ENCODE measurements around the gene RNU1-3.
"Not testable (repeated sequence)": the region's sequence is repeated elsewhere in the genome, so short reads cannot be mapped to it uniquely, and the experiment has no call there.

Gene RNU1-3

GRCh38 chr1:16666502-16667413, at the start of gene RNU1-3:
TSS of gene RNU1-3 (minus strand) at chr1:16666948.
- not testable (repeated sequence) for H3K4me3 ChIP-seq (ENCODE audit: low read depth, low read length); DNase-seq (ENCODE audit: low read depth)

GRCh38 chr1:16713480-16713879, 46.7 kb upstream of the RNU1-3 start:
- not testable (repeated sequence) for H3K4me3 ChIP-seq (ENCODE audit: low read depth, low read length)

GRCh38 chr1:16712984-16713383, 46.2 kb upstream of the RNU1-3 start:
- H3K4me3 ChIP-seq (ENCODE audit: low read depth, low read length); DNase-seq (ENCODE audit: low read depth): not testable (repeated sequence)

More at GRCh38 chr1:16713480-16713879, 46.7 kb upstream of the RNU1-3 start:
- DNase-seq (ENCODE audit: low read depth): not testable (repeated sequence)

DNA sequence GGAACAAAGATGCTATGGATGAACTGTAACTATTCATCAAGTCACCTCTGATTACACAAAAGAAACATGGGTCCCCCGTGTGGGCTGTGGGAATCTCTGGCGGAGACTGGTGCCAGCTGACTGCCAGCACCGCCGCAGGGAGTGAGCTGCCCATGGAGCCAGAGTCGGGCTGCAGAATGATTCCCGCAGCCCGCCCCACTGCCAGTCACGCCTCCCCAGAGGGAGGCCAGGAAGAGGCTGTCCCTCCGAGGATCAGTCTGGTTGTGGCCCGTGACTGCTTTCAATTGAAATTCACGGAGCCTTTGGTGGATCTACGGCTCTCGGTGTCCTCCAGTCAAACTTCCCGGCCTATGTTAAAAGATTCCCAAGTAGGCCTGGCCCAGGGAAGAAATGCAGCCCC, 45.8 kb upstream of the RNU1-3 start:
- H3K4me3 ChIP-seq (ENCODE audit: low read depth, low read length); DNase-seq (ENCODE audit: low read depth): not testable (repeated sequence)

DNA sequence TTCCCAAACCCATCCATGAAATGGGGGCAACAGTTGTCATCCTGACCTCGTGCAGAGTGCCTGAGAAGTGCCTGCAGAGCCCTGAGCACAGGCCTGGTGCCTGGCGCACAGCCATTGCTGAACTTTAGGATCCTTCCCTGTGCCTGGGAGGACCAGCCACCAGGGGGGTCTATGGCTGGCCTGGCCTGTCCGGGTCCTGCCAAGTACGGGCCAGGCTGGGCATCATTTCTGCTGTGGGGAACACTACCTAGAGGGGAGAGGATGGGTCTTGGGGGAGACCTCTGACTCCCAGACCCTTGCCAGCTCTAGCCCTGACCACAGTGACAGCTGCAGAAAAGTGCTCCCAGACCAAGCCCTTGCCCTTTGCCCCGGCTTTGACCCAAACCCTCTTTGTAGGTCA, 45.4 kb upstream of the RNU1-3 start:
- not testable (repeated sequence) for DNase-seq (ENCODE audit: low read depth); H3K4me3 ChIP-seq (ENCODE audit: low read depth, low read length)

DNA sequence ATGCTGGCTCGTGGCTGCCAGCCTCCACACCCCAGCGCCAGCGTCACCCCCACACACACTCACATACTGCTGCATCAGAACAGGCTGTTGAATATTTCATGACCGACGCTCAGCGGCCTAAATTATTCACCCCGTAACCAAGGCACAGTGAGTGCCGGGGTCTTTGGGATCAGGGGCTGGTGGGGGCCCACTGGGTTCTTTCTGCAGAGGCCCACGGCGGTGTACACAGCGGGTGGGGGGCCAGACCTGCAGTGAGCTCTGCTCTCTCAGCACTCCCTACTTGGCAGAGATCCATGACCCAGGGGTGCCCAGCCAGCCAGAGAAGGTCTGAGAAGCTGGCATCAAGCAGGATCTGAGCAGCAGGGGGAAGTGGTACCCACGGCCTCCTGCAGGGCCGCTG, 43.9 kb upstream of the RNU1-3 start:
- not testable (repeated sequence) for H3K4me3 ChIP-seq (ENCODE audit: low read depth, low read length); DNase-seq (ENCODE audit: low read depth)

GRCh38 chr1:16709659-16710087, 42.9 kb upstream of the RNU1-3 start:
- TF ChIP-seq CTCF (IDR thresholded peaks at IDR 0.05; ENCODE audit: low read depth, low read length): peak; percentile 30
- not testable (repeated sequence) for DNase-seq (ENCODE audit: low read depth); H3K4me3 ChIP-seq (ENCODE audit: low read depth, low read length)

- not testable (repeated sequence) for DNase-seq (ENCODE audit: low read depth); H3K4me3 ChIP-seq (ENCODE audit: low read depth, low read length)
Observed at GRCh38 chr1:16708704-16709103, 42.0 kb upstream of the RNU1-3 start.

DNA sequence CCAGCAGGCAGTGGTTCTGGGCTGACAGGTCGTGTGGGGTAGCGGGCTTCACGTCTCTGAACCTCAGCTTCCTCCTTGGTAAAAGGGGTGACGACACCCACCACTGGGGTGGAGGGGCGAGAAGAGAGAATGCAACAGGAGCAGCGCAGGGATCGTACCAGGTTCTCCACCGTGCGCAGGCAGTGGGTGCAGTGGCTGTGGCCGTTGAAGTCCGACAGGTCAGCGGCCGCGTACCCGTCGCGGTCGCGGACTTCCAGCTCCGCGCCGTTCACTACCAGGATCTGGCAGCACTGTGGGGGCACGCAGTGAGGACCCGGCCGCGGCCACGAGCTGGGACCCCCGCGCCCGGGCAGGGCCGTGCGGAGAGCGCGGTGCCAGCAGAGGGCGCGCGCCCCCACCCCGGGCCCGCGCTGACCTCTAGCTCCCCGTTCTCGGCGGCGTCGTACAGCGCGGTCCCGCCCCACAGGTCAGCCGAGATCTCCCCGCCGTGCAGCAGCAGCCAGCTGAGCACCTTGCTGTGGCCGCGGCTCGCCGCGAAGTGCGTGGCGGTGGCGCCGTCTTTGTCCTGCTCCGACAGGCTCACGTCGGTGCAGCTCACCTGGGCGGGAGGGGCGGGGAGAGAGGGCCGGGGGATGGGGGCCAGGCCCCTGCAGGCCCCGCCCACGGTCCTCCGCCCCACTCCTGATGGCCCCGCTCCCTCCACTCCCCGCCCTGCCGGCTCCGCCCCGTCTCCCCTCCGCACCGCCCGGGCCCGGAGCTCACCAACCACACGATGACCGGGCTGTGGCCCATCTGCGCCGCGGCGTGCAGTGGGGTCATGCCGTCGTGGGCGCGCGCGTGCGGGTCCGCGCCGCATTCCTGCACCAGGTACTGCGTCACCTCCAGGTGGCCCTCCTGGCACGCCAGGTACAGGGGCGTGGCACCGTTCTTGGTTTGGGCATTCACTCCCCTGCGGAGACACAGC, 40.7 kb upstream of the RNU1-3 start:
- DNase-seq (ENCODE audit: low read depth); H3K4me3 ChIP-seq (ENCODE audit: low read depth, low read length): not testable (repeated sequence)

GRCh38 chr1:16706302-16706701, 39.6 kb upstream of the RNU1-3 start:
- not testable (repeated sequence) for DNase-seq (ENCODE audit: low read depth); H3K4me3 ChIP-seq (ENCODE audit: low read depth, low read length)

DNA sequence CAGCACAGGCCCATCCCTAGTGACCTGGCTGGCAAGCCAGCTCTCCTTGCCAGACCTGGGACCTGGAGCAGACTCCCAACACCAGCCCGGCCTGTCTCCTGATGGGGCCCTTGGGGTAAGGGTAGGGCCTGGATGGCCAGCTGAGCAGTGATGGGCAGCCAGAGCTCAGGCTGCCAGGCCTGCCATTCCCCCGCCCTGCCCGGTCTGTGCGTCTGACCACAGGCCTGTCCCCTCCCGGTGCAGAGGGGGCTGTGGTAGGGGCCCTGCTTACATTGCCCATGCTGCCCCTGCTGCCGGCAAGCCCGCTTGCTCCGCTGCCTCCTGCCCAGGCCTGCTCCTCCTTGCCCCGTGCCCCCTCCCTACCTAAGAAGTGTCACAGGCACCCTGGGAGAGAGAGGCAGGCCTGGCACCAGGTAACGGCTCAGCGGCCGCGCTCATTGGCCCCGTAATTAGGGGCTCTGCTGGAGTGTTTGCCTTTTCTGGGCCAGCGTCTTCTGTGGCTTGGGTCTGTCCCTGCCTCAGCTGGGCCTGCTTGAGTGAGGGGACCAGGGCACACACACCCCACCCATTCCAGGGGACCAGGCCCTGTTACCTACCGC, 37.9 kb upstream of the RNU1-3 start:
- not testable (repeated sequence) for DNase-seq (ENCODE audit: low read depth); H3K4me3 ChIP-seq (ENCODE audit: low read depth, low read length)

DNA sequence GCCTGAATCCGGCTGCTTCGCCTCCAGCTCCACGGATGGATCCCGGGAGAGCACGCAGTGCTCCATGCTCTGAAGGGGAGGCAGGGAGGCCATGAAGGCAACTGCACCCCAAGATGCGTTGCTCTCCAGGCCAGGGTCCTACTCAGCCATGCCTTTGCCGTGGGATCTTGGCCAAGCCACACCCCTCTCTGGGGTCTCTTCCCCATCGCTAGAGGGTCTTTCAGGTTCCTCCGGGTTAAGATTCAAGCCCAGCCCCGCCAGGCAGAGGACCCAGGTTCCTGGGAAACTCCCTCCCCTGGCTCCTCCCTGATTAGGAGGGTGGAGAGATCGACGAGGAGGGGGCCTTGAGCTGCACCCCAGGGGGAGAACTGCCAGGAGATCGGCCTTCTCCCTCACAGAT, 37.3 kb upstream of the RNU1-3 start:
- not testable (repeated sequence) for DNase-seq (ENCODE audit: low read depth)

GRCh38 chr1:16703602-16704001, 36.9 kb upstream of the RNU1-3 start:
- not testable (repeated sequence) for H3K4me3 ChIP-seq (ENCODE audit: low read depth, low read length); DNase-seq (ENCODE audit: low read depth)

More for the DNA sequence above, 37.3 kb upstream of the RNU1-3 start:
- not testable (repeated sequence) for H3K4me3 ChIP-seq (ENCODE audit: low read depth, low read length)

DNA sequence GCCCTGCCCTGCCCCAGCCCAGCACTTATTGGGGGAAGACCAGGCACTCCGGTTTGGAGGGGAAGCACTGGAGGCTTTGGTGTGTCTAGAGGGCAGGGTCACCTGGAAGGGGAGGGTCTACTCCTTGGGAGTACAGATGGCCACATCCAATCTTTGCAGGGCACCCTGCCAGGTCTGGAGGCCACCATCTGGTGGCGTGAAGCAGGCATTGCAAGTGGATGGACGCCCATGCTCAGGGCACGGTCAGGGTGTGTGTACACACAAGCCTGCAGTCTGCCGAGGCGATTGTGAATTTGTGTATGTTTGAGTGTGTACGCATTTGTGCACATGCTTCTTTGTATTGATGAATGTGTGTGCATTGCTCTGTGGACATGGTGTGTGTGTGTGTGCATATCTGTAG, 36.4 kb upstream of the RNU1-3 start:
- not testable (repeated sequence) for H3K4me3 ChIP-seq (ENCODE audit: low read depth, low read length); DNase-seq (ENCODE audit: low read depth)

DNA sequence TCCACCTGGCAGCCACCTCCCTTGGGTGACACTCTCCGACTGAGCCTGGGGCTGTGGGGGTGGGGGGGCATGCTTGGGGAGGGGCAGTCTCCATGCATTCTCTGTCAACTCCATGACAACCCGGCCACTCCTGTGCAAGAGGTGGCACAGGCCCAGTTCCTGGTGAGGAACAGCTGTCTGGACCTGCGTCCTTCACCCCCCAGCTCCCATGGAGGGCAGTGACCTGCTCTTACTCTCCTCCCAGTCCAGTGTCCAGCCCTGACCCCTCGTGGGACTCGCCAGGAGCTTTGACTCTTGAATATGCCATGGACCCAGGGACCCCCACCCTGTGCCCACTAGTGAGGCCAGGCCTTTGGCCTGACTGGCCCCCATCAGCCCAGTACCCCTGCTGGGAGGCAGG, 35.5 kb upstream of the RNU1-3 start:
- H3K4me3 ChIP-seq (ENCODE audit: low read depth, low read length); DNase-seq (ENCODE audit: low read depth): not testable (repeated sequence)

DNA sequence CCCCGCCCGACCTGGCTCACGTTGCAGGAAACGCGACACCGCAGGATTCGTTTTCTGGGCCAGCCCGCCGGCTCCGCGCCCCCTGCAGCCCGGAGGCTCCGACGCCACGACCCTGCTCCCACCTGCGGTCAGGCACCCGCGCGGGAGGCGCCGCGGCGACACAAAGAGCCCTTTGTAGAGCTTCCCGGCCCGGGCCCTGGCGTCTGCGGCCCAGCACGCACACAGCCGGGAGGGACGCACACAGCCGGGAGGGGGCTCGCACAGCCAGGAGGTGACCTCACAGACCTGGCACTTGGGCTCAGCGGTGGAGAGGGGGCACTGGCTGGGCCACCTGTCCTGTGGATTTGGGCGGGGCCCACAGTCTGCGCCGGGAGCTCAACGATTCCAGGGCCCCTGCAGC, 34.4 kb upstream of the RNU1-3 start:
- DNase-seq (ENCODE audit: low read depth); H3K4me3 ChIP-seq (ENCODE audit: low read depth, low read length): not testable (repeated sequence)

GRCh38 chr1:16700138-16700895, 33.6 kb upstream of the RNU1-3 start:
- H3K4me3 ChIP-seq (ENCODE audit: low read depth, low read length); DNase-seq (ENCODE audit: low read depth): not testable (repeated sequence)
